SK-N-SH treated with all-trans-retinoic acid at 6 μM for 48 hours (cell line): ENCODE results near the gene PANX1.

Experiments
- ATAC-seq: fragments of 200-7000 bp; cut with Tn5 transposase; 3 replicates; pipeline ENCODE4 v1.9.1; 2020; ENCODE audit warnings: mild to moderate bottlenecking, moderate library complexity
- ARNTL ChIP-seq: fragments of 450-650 bp; formaldehyde crosslinking; IDR thresholded peaks from 2 replicates; pipeline ENCODE4 v1.5.0; 2020; ENCODE audit warnings: low read depth, mild to moderate bottlenecking, moderate library complexity, borderline replicate concordance
- BACH2 ChIP-seq: fragments of 250-450 bp; sonication (Bioruptor Pico); IDR thresholded peaks from 2 replicates; pipeline ENCODE4 v1.9.0; 2021; ENCODE audit warnings: mild to moderate bottlenecking, borderline replicate concordance
- CREB5 ChIP-seq: fragments of 250-450 bp; sonication (Bioruptor Pico); IDR thresholded peaks from 2 replicates; pipeline ENCODE4 v1.5.1; 2020; ENCODE audit warnings: low read depth, mild to moderate bottlenecking, moderate library complexity
- CSDC2 ChIP-seq: fragments of 250-450 bp; sonication (Bioruptor Pico); IDR thresholded peaks from 2 replicates; pipeline ENCODE4 v1.5.0; 2020; ENCODE audit warnings: mild to moderate bottlenecking, moderate library complexity
- CSRNP3 ChIP-seq: fragments of 250-450 bp; sonication (Bioruptor Pico); IDR thresholded peaks from 2 replicates; pipeline ENCODE4 v1.5.1; 2021; ENCODE audit warnings: mild to moderate bottlenecking, moderate library complexity
- ESRRG ChIP-seq: fragments of 250-450 bp; sonication (Bioruptor Pico); IDR thresholded peaks from 2 replicates; pipeline ENCODE4 v1.6.1; 2021; ENCODE audit warnings: mild to moderate bottlenecking
- GLIS3 ChIP-seq: fragments of 250-450 bp; sonication (Bioruptor Pico); IDR thresholded peaks from 2 replicates; pipeline ENCODE4 v1.5.0; 2020; ENCODE audit warnings: mild to moderate bottlenecking, moderate library complexity
- OSR1 ChIP-seq: fragments of 250-450 bp; sonication (Bioruptor Pico); IDR thresholded peaks from 2 replicates; pipeline ENCODE4 v1.8.0; 2022; ENCODE audit warnings: moderate library complexity, mild to moderate bottlenecking, inconsistent platforms
- PATZ1 ChIP-seq: fragments of 250-450 bp; sonication (Bioruptor Pico); IDR thresholded peaks from 2 replicates; pipeline ENCODE4 v1.8.0; 2020; ENCODE audit warnings: mild to moderate bottlenecking, moderate library complexity, borderline replicate concordance
- POU6F1 ChIP-seq: fragments of 250-450 bp; sonication (Bioruptor Pico); IDR thresholded peaks from 2 replicates; pipeline ENCODE4 v1.8.0; 2021; ENCODE audit warnings: low read depth, mild to moderate bottlenecking, moderate library complexity, borderline replicate concordance
- PPARA ChIP-seq: fragments of 250-450 bp; sonication (Bioruptor Pico); IDR thresholded peaks from 2 replicates; pipeline ENCODE4 v1.5.0; 2020; ENCODE audit warnings: mild to moderate bottlenecking, borderline replicate concordance
- RARB ChIP-seq: fragments of 250-450 bp; sonication (Bioruptor Pico); IDR thresholded peaks from 2 replicates; pipeline ENCODE4 v1.8.0; 2021; ENCODE audit warnings: mild to moderate bottlenecking, moderate library complexity
- SNAI2 ChIP-seq: fragments of 250-450 bp; sonication (Bioruptor Pico); IDR thresholded peaks from 2 replicates; pipeline ENCODE4 v1.5.0; 2020; ENCODE audit warnings: mild to moderate bottlenecking, moderate library complexity
- TCF4 ChIP-seq: fragments of 250-450 bp; sonication (Bioruptor Pico); IDR thresholded peaks from 2 replicates; pipeline ENCODE4 v1.8.0; 2021; ENCODE audit warnings: mild to moderate bottlenecking, moderate library complexity, borderline replicate concordance
- TOX ChIP-seq: fragments of 250-450 bp; sonication (Bioruptor Pico); IDR thresholded peaks from 2 replicates; pipeline ENCODE4 v1.8.0; 2021; ENCODE audit warnings: mild to moderate bottlenecking, moderate library complexity, borderline replicate concordance
- ZC3H10 ChIP-seq: fragments of 250-450 bp; sonication (Bioruptor Pico); IDR thresholded peaks from 2 replicates; pipeline ENCODE4 v1.5.1; 2021; ENCODE audit warnings: mild to moderate bottlenecking, moderate library complexity
- ZFP30 ChIP-seq: fragments of 450-650 bp; formaldehyde crosslinking; IDR thresholded peaks from 2 replicates; pipeline ENCODE4 v1.5.0; 2022; ENCODE audit warnings: mild to moderate bottlenecking, moderate library complexity
- ZNF565 ChIP-seq: fragments of 450-650 bp; formaldehyde crosslinking; conservative IDR thresholded peaks from 2 replicates; pipeline ENCODE4 v1.5.0; 2020; ENCODE audit warnings: low read depth, mild to moderate bottlenecking, moderate library complexity
- ZNF70 ChIP-seq: fragments of 450-650 bp; formaldehyde crosslinking; IDR thresholded peaks from 2 replicates; pipeline ENCODE4 v1.5.0; 2020; ENCODE audit warnings: mild to moderate bottlenecking, moderate library complexity
- ZNF8 ChIP-seq: fragments of 450-650 bp; formaldehyde crosslinking; IDR thresholded peaks from 2 replicates; pipeline ENCODE4 v1.5.0; 2020; ENCODE audit warnings: mild to moderate bottlenecking, moderate library complexity
- TF ChIP-seq, protein P1 (sequence below): fragments of 250-450 bp; sonication (Bioruptor Pico); IDR thresholded peaks from 2 replicates; pipeline ENCODE4 v1.5.0; 2020; ENCODE audit warnings: mild to moderate bottlenecking, moderate library complexity

The PANX1 gene

GRCh38 chr11:94090401-94090800, 38.2 kb upstream of the PANX1 start:
- TF ChIP-seq ZC3H10 (CRISPR knock-in tag) (no peak), POU6F1 (no peak), TOX (CRISPR knock-in tag) (no peak), ZFP30 (no peak)
- TF ChIP-seq, all 23 proteins: peak for 0
- ATAC-seq = no peak

- ATAC-seq = no peak
- no peak for TF ChIP-seq ESRRG (CRISPR knock-in tag)
- TF ChIP-seq SNAI2 (CRISPR knock-in tag) = no peak
- no peak for TF ChIP-seq ARNTL (CRISPR knock-in tag)
- TF ChIP-seq ZNF70 (CRISPR knock-in tag) = no peak
- TF ChIP-seq TCF4 (CRISPR knock-in tag) = no peak
- no peak for TF ChIP-seq OSR1 (CRISPR knock-in tag)
- TF ChIP-seq CREB5 = no peak
- TF ChIP-seq CSRNP3 (CRISPR knock-in tag) = no peak
- no peak for TF ChIP-seq PPARA (CRISPR knock-in tag)
- TF ChIP-seq GLIS3 (CRISPR knock-in tag) = no peak
- no peak for TF ChIP-seq PATZ1 (CRISPR knock-in tag)
- no peak for TF ChIP-seq ZC3H10 (CRISPR knock-in tag)
- no peak for TF ChIP-seq RARB (CRISPR knock-in tag)
- no peak for TF ChIP-seq ZNF565 (CRISPR knock-in tag)
Observed at GRCh38 chr11:94091091-94091490, 37.5 kb upstream of the PANX1 start.

- no peak for ATAC-seq
- TF ChIP-seq GLIS3 (CRISPR knock-in tag) (no peak), CREB5 (no peak), CSDC2 (no peak), ZNF8 (CRISPR knock-in tag) (no peak), ZNF565 (CRISPR knock-in tag) (no peak), BACH2 (no peak), ZFP30 (no peak), PATZ1 (CRISPR knock-in tag) (no peak), ZNF70 (CRISPR knock-in tag) (no peak), ARNTL (CRISPR knock-in tag) (no peak)
- TF ChIP-seq, protein P1, sequence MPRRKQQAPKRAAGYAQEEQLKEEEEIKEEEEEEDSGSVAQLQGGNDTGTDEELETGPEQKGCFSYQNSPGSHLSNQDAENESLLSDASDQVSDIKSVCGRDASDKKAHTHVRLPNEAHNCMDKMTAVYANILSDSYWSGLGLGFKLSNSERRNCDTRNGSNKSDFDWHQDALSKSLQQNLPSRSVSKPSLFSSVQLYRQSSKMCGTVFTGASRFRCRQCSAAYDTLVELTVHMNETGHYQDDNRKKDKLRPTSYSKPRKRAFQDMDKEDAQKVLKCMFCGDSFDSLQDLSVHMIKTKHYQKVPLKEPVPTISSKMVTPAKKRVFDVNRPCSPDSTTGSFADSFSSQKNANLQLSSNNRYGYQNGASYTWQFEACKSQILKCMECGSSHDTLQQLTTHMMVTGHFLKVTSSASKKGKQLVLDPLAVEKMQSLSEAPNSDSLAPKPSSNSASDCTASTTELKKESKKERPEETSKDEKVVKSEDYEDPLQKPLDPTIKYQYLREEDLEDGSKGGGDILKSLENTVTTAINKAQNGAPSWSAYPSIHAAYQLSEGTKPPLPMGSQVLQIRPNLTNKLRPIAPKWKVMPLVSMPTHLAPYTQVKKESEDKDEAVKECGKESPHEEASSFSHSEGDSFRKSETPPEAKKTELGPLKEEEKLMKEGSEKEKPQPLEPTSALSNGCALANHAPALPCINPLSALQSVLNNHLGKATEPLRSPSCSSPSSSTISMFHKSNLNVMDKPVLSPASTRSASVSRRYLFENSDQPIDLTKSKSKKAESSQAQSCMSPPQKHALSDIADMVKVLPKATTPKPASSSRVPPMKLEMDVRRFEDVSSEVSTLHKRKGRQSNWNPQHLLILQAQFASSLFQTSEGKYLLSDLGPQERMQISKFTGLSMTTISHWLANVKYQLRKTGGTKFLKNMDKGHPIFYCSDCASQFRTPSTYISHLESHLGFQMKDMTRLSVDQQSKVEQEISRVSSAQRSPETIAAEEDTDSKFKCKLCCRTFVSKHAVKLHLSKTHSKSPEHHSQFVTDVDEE (CRISPR knock-in tag) = no peak
Observed at GRCh38 chr11:94100253-94100652, 28.4 kb upstream of the PANX1 start.
